GOT3 (cell line): ENCODE results near the gene TGM4.

ENCODE experiments used
- DNase-seq: peaks from one replicate; lab custom pipeline; 2025; ENCODE audit warnings: mixed read lengths; lab: John Stamatoyannopoulos, UW

TGM4 gene

DNA sequence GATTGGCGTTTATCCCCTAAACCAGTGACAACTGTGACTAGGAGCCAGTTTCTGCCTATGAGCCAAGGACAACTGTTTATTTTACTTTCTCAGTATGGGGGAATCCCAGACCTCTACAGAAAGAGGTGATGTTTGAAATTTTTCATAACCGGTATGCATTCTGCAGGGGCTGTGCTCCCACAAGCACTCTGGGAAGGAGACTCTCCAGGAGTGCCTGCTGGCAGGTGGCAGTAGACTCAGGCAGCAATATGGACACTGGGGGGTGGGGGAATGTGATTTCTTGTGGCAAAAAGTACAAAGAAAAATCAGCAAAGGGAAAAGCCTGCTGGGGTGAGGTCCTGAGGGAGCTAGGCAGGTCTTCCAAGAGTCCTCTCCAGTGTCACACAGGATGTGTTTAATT, 5.9 kb downstream of the TGM4 start:
- no peak for DNase-seq

GRCh38 chr3:44883213-44883955, 9.0 kb downstream of the TGM4 start:
- no peak for DNase-seq

DNA sequence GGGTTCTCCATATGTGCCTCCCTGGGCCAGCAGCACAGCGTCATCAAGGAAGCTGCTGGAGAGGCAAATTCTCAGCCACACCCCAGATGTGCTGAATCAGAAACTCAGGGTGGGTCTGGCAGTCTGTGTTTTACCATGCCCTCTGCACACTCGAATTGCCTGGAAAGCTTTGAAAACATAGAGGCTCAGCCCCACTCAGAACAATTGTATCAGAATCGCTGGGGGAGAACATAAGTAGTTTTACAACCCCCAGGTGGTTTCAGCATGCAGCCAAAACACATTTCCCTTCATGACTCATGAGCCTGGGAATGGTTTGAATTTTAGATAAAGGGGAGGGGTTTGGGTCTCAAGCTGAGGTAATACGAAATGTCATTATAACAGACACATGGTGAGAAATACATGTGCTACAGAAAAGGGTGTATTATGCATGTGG, 9.6 kb downstream of the TGM4 start:
- DNase-seq: peak; percentile 40

GRCh38 chr3:44885618-44886017, 11.2 kb downstream of the TGM4 start:
- DNase-seq: no peak

- DNase-seq: no peak
Observed at GRCh38 chr3:44886561-44886960, 12.2 kb downstream of the TGM4 start.

DNA sequence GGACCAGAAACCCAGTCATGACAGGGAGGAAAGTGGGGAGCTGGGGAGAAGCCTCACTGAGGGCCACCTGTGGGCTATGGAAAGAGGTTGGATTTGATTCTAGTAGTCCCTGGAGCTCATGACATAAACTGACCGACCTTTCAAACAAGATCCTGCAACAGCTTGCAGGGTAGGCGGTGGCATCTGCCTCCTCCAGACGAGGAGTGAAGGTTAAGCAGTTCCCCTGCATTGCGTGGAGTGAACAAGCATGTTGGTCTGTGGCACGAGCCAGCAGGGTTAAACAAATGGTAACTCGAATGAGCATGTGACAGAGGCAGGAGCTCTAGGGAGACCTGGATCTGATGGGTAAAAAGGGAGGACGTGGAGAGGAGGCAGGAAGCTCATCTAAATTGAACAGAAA, 12.7 kb downstream of the TGM4 start:
- DNase-seq: no peak

DNA sequence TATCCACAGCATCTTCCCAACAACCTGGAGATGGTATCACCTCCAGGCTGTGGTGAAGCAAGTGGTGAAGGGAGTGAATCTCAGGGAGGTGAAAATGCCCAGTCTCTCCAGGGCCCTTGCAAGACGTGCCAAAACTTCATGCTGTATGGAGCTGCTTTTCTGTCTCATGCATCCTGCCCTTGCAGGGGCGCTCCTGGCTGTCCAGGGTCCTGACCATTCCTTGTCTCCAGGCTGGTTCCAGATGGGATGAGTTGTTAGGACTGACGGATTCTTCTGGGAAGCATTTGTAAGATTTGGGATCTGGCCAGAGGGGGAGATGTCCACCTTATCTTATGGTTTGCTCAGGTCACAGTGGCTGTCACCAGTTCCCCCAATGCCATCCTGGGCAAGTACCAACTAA, 15.8 kb downstream of the TGM4 start:
- no peak for DNase-seq

DNA sequence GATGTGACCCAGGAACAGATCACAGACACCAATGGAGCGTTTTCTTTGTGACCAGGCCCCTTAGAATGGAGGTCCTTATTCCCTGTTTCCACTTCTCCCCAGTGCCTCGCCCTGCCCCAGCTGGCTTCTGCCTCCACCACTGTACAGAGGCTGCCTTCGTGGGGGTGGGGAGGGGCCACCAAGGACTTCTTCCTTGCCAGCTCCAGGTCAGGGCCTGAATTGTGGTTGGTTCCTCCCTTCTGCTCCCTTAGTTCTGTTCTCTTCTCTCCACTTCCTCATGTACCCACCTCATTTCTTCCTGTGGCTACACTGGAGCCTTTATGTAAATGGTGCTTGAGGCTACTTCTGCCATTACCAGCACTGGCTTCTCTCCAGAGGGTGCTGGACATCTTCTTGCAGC, 16.4 kb downstream of the TGM4 start:
- DNase-seq: no peak

- DNase-seq: no peak
Observed at GRCh38 chr3:44892689-44893088, 18.3 kb downstream of the TGM4 start.

DNA sequence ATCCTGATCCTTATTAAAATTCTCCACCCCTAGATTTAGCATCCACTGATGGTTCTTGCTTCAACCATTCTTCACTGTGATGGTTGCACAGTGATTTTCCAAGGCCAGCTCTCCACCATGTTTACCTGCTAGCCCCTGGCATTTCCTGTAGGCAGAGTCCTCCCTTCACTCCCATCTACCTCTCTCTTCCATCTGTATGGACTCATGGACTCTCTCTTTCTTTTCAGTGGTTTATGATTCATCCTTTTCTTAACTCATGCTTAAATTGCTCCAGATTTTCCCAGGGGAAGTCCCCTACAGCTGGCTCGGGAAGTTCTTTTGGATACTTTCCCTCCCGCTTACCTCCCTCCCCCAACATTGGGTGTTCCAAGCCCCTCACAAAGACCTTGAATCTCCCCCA, 18.7 kb downstream of the TGM4 start:
- DNase-seq: no peak

DNA sequence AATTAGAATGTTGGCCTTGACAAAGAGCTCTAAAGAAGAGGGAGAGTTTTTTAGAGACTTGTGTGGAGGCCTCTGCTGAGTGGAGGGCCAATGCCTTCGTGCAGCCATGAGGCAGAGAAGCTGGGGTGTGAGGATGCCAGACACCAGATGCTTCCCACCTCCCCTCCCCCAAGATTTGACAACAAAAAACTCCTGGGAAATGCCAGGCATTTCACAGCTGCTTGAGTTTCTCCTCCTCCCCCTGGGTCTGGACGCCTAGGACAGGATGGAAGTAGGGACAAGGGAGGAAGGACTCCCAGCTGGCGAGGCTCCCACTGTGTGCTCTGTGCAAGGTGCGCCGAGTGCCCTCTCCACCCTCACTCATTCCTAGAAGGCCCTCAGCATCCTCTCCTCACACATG, 20.1 kb downstream of the TGM4 start:
- DNase-seq: no peak

- no peak for DNase-seq
Observed at GRCh38 chr3:44896440-44896839, 22.0 kb downstream of the TGM4 start.

DNA sequence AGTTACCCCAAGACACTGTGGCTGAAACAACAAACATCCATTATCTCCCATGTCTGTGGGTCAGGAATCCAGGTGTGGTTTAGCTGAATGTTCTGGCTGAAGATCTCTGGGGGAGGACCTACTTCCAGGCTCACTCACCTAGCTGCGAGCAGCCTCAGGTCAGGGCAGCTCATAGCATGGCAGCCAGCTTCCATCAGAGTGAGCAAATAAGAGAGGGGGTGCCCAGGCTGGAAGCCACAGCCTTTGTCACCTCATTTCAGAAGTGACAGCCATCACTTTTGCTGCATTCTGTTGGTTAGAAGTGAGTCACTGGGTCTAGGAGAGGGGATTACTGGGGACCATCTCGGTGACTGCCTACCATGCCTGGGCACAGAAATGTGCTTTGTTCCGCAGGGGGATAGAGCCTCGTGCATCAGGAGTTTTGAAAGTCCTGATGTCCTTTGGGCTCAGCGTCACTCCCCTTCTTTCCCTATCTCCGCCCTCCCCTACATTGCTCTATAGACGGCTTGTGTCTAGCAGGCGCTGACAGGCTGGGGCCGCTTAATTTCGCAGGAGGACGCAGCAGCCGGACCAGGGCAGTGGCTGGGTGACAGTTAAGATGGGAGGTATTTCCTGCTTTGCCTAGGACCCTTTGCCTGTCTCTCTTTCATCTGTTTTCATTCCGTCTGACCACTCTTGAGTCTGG, 25.4 kb downstream of the TGM4 start:
- DNase-seq: no peak

DNA sequence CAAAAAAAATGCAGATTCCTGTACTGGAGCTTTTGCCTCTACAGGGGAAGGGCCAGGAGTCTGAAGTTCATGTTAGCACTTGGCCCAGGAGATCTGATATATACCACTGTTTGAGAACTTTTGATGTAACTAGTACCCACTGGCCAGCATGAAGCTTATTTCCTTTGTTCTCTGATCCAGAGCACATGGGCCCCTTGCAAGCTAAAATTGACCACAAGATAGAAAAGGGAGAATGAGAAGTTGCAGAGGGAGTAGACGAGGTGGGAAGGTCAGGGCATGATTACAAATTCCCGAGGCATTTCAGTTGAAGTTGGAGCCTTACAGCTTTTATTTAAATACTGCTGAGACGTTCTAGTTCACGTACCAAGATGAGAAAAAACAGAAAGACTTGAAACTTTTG, 28.2 kb downstream of the TGM4 start:
- DNase-seq: no peak

- DNase-seq: no peak
Observed at GRCh38 chr3:44903314-44903713, 28.9 kb downstream of the TGM4 start.

DNA sequence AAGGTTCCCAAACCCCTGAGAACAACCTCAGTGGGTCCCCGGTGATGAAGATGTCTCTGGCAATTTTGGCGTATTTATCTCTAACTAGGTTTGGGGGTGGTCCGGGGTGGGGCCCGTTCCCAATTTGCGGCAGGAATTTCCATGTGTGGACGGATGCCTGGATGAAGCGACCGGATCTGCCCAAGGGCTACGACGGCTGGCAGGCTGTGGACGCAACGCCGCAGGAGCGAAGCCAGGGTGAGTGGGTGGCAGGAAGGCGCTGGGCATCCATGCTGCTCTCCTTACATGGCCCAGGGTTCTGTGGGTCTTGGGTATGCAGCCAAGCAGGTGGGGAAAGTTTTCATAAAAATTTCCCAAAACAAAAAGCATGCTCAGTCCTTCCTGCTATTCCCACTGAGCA, 29.3 kb downstream of the TGM4 start:
- DNase-seq: no peak

- DNase-seq: no peak
Observed at GRCh38 chr3:44905446-44906157, 31.2 kb downstream of the TGM4 start.

GRCh38 chr3:44906997-44907396, 32.6 kb downstream of the TGM4 start:
- no peak for DNase-seq

DNA sequence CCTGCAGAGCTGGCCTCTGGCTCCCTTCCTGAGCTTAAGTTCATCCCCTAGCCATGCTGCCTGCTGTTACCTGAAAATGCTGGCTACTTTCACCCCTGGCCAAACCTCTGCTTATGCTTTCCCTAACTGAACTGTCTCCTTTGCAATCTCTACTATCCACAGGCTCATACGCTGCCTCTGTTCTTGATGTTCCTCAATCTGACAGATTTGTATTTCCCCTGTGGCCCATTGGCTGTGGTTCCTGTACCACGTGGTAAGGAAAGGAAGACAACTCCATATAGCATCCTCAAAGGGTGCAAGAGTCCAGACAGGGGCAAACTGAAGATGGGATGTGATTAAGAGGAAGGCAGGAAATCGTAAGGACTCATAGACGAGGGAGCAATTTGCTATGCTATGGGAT, 33.2 kb downstream of the TGM4 start:
- no peak for DNase-seq

- no peak for DNase-seq
Observed at GRCh38 chr3:44909063-44909462, 34.7 kb downstream of the TGM4 start.

GRCh38 chr3:44910693-44911092, 36.3 kb downstream of the TGM4 start:
- DNase-seq: no peak

GRCh38 chr3:44913868-44914468, 39.6 kb downstream of the TGM4 start:
- peak; percentile 28 for DNase-seq

GRCh38 chr3:44914936-44915335, 40.5 kb downstream of the TGM4 start:
- DNase-seq: no peak
